Right lobe of liver (tissue), 6 donors: Measurements from ENCODE around the gene PACC1. TPM values are rescaled to one million over a fixed set of nuclear protein-coding genes. Genes with fewer than 3 reads are reported as not detected.
A peak's percentile ranks its signal among the peaks of the same experiment; 100 is the strongest.
"Not testable (repeated sequence)": the region's sequence is repeated elsewhere in the genome, so short reads cannot be mapped to it uniquely, and the experiment has no call there.

Source experiments
- ATAC-seq, 4 donors: fragments of 200-7000 bp; cut with Tn5 transposase; one replicate each; pipeline ENCODE4 v1.9.1; 2020; ENCODE audit warnings: mild to moderate bottlenecking in 4 of 4, moderate library complexity in 4 of 4
- DNase-seq, 3 donors: peaks; one replicate each; pipeline ENCODE4 v3.0.0-alpha.2; 2020
- H3K27ac ChIP-seq, 3 donors: fragments of 200-600 bp; one replicate each; pipeline ENCODE4 v1.8.0; 2022
- H3K27me3 ChIP-seq, 2 donors: fragments of 200-600 bp; one replicate each; pipeline ENCODE4 v1.8.0; 2022
- H3K36me3 ChIP-seq, 4 donors: fragments of 200-600 bp; sonication (generic) in 1 of 4; one replicate each; pipeline versions ENCODE4 v1.5.1 to v1.8.0; 2017 to 2022; ENCODE audit warnings: control low read depth in 1 of 4
- H3K4me1 ChIP-seq, 4 donors: fragments of 200-600 bp; sonication (generic) in 1 of 4; one replicate each; pipeline versions ENCODE4 v1.5.1 to v1.8.0; 2017 to 2022; ENCODE audit warnings: control low read depth in 1 of 4
- H3K4me3 ChIP-seq, 3 donors: fragments of 200-600 bp; one replicate each; pipeline ENCODE4 v1.8.0; 2022
- H3K9me3 ChIP-seq, 4 donors: fragments of 200-600 bp; sonication (generic) in 1 of 4; one replicate each; pipeline versions ENCODE4 v1.5.1 to v1.8.0; 2017 to 2022; ENCODE audit warnings: control low read depth in 1 of 4
- CTCF ChIP-seq, 4 donors: fragments of 200-600 bp in 3 of 4; fragments of 450-650 bp in 1 of 4; IDR thresholded peaks; one replicate each; pipeline versions ENCODE4 v1.5.1 to v1.8.0; 2016 to 2022; ENCODE audit warnings: antibody characterized with exemption in 4 of 4, mild to moderate bottlenecking in 2 of 4
- POLR2A ChIP-seq: fragments of 450-650 bp; IDR thresholded peaks from one replicate; pipeline ENCODE4 v1.6.1; 2017; ENCODE audit warnings: antibody characterized with exemption, mild to moderate bottlenecking
- WGBS: methylation state at CpG from one replicate; pipeline ENCODE4 v1.1.6; 2018; ENCODE audit warnings: low coverage, low lambda C conversion rate; ENCODE audit not compliant: insufficient coverage; ENCODE audit errors: missing lambda C conversion rate; 5-methylcytosine and 5-hydroxymethylcytosine counted together
- intact Hi-C, 2 donors: fragments of 100-400 bp; cut with DNase I; formaldehyde crosslinking; loops; one replicate each; pipeline versions ENCODE4 v1.11.2 to v1.14.1; 2022
- total RNA-seq, 6 experiments: library from RNA; depleted of rRNA in 2 of 6; stranded (reverse); fragments of >200 nt in 2 of 6; fragmentation: NEBNext Ultra II Directional in 3 of 6; extraction: Animal tissue kit (Norgen Biotek cat#: 25700) in 3 of 6; gene quantifications; one replicate each; pipeline versions ENCODE4 v1.1.0 to v1.2.4, GENCODE V29; 2016 to 2023
- donor health status: DM: no; HTN: yes; CAD: no.
- donor health status: DM: no; HTN: no; CAD: no.
- donor health status: DM: no; HTN: no; CAD: no.
- donor health status: DM: no; HTN: yes; CAD: no.
- donor health status: DM: no; HTN: yes; CAD: no.

The PACC1 gene
- total RNA-seq, 6 experiments from 2014 or later, result 0.88 to 3.3 (median 1.7) TPM

- no peak overlapping the region for H3K27ac ChIP-seq
- TF ChIP-seq POLR2A (no peak), CTCF (IDR thresholded peaks at IDR 0.05) (no peak)
- no peaks in the 10 kb centered on the region for H3K27me3 ChIP-seq
- intact Hi-C loops, result no loop called here
- H3K36me3 ChIP-seq, result peaks cover 0 to 11% (median 4%) of the 10 kb centered on the region in 4 donors
- no peaks in the 10 kb centered on the region for H3K9me3 ChIP-seq
- ATAC-seq (no peak), DNase-seq (no peak)
- 83% methylated on average over 2 of the region's 2 CpGs for WGBS
- H3K4me3 ChIP-seq, result no peak overlapping the region
- H3K4me1 ChIP-seq, result peaks cover 0 to 9% (median 0%) of the 10 kb centered on the region in 4 donors
Observed at GRCh38 chr1:212329105-212329504, 85.6 kb downstream of the PACC1 start.

DNA sequence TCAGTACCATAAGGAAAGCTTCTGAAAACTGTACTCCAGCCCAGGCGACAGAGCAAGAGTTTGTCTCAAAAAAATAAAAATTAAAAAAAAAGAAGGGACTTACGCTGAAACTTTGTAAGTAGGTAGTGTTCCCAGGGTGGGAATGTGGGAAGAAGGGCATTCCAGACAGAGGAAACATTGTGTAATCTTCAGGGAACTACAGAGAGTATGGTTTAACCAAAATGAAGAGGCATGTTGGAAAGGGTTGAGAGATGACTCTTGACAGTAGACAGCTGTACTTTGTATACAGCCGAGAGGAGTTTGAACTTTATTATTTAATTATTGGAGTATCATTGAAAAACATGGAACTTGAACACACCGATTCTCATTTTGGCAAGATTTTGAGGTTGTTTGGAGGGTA is 86.4 kb downstream of the PACC1 start:
- H3K27ac ChIP-seq, result no peak overlapping the region
- no peaks in the 10 kb centered on the region for H3K9me3 ChIP-seq
- H3K4me3 ChIP-seq, result no peak overlapping the region
- 54% methylated on average over 4 of the region's 4 CpGs for WGBS
- TF ChIP-seq POLR2A (no peak), CTCF (IDR thresholded peaks at IDR 0.05) (no peak)
- peaks cover 0 to 9% (median 0%) of the 10 kb centered on the region in 4 donors for H3K4me1 ChIP-seq
- H3K36me3 ChIP-seq, result peaks cover 0 to 8% (median 1%) of the 10 kb centered on the region in 4 donors
- ATAC-seq, result peak in 3 of 4 donors; percentile 34 to 36 (median 35)
- intact Hi-C loops, result no loop called here
- DNase-seq, result no peak
- H3K27me3 ChIP-seq, result no peaks in the 10 kb centered on the region

- peaks cover 0 to 2% (median 0%) of the 10 kb centered on the region in 4 donors for H3K36me3 ChIP-seq
- ATAC-seq (peak in 3 of 4 donors; percentile 56 to 65 (median 56)), DNase-seq (no peak)
- H3K27ac ChIP-seq, result no peak overlapping the region
- intact Hi-C loops, result no loop called here
- WGBS, result 96% methylated on average over 3 of the region's 3 CpGs
- H3K4me1 ChIP-seq, result peaks cover 0 to 9% (median 0%) of the 10 kb centered on the region in 4 donors
- H3K4me3 ChIP-seq, result no peak overlapping the region
- TF ChIP-seq CTCF (IDR thresholded peaks at IDR 0.05) (no peak), POLR2A (no peak)
- H3K27me3 ChIP-seq, result no peaks in the 10 kb centered on the region
- no peaks in the 10 kb centered on the region for H3K9me3 ChIP-seq
Observed at GRCh38 chr1:212326541-212326940, 88.1 kb downstream of the PACC1 start.

DNA sequence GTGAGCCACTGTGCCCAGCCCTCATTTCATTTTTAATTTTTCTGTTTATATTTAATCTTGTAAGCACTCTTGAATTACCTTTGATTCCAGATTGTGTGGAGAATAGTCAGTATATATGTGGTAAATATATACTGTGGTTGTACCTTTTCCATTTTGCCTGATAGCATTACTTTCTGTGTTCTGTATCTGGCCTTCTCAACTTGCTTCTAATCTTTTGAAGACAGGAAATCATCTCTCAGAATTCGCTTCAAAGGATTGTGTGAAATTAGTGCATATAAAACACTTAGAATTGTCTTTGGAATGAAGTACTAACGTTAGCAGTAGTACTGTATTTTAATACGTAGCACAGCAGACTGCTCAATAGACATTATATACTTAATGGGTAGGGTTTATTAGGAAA is 91.6 kb downstream of the PACC1 start:
- DNase-seq (no peak), ATAC-seq (no peak)
- Histone ChIP-seq H3K4me3 (no peak overlapping the region), H3K27ac (no peak overlapping the region), H3K27me3 (no peaks in the 10 kb centered on the region), H3K9me3 (no peaks in the 10 kb centered on the region), H3K4me1 (peaks cover 0 to 10% (median 0%) of the 10 kb centered on the region in 4 donors), H3K36me3 (no peaks in the 10 kb centered on the region)
- TF ChIP-seq CTCF (IDR thresholded peaks at IDR 0.05) (no peak), POLR2A (no peak)
- intact Hi-C loops, result no loop called here
- 38% methylated on average over 3 of the region's 3 CpGs for WGBS

DNA sequence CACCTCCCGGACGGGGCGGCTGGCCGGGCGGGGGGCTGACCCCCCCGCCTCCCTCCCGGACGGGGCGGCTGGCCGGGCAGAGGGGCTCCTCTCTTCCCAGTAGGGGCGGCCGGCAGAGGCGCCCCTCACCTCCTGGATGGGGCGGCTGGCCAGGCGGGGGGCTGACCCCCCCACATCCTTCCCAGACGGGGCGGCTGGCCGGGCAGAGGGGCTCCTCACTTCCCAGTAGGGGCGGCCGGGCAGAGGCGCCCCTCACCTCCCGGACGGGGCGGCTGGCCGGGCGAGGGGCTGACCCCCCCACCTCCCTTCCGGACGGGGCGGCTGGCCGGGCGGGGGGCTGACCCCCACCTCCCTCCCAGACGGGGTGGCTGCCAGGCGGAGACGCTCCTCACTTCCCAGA is 93.7 kb downstream of the PACC1 start:
- DNase-seq, intact Hi-C loops: not testable (repeated sequence)

More for the DNA sequence above, 93.7 kb downstream of the PACC1 start:
- peaks cover 0 to 13% (median 1%) of the 10 kb centered on the region in 4 donors for H3K4me1 ChIP-seq
- H3K27ac ChIP-seq, H3K27me3 ChIP-seq, ATAC-seq, H3K4me3 ChIP-seq, H3K9me3 ChIP-seq, H3K36me3 ChIP-seq: not testable (repeated sequence)
- no CpG with 5 or more reads among the region's 34 CpGs for WGBS
